Parathyroid adenoma (tissue), 2 donors: ENCODE measurements around the gene SVIL.

Experiments
- H2AFZ ChIP-seq: fragments of 300-600 bp; sonication (generic); one replicate; pipeline ENCODE4 v1.7.0; 2017; ENCODE audit warnings: antibody characterized with exemption, mild to moderate bottlenecking
- H3K27ac ChIP-seq: fragments of 300-600 bp; sonication (generic); one replicate; pipeline ENCODE4 v1.7.0; 2017
- H3K27me3 ChIP-seq: fragments of 300-600 bp; sonication (generic); one replicate; pipeline ENCODE4 v1.7.0; 2017; ENCODE audit warnings: low read length; ENCODE audit not compliant: control insufficient read depth, insufficient read depth
- H3K36me3 ChIP-seq: fragments of 300-600 bp; sonication (generic); one replicate; pipeline ENCODE4 v1.7.0; 2017; ENCODE audit warnings: low read length; ENCODE audit not compliant: control insufficient read depth, insufficient read depth
- H3K4me1 ChIP-seq: fragments of 300-600 bp; sonication (generic); one replicate; pipeline ENCODE4 v1.7.0; 2017; ENCODE audit warnings: control low read depth
- H3K4me2 ChIP-seq: fragments of 300-600 bp; sonication (generic); one replicate; pipeline ENCODE4 v1.7.0; 2017; ENCODE audit warnings: low read length
- H3K4me3 ChIP-seq: fragments of 300-600 bp; sonication (generic); one replicate; pipeline ENCODE4 v1.7.0; 2017; ENCODE audit warnings: low read depth, low read length
- H3K79me2 ChIP-seq: fragments of 300-600 bp; sonication (generic); one replicate; pipeline ENCODE4 v1.7.0; 2017; ENCODE audit warnings: control low read depth
- H3K9ac ChIP-seq: fragments of 300-600 bp; sonication (generic); one replicate; pipeline ENCODE4 v1.7.0; 2017; ENCODE audit warnings: mild to moderate bottlenecking
- H3K9me3 ChIP-seq: fragments of 300-600 bp; sonication (generic); one replicate; pipeline ENCODE4 v1.7.0; 2017; ENCODE audit warnings: low read length; ENCODE audit not compliant: control insufficient read depth
- TF ChIP-seq, protein P1 (sequence below): fragments of 300-600 bp; sonication (generic); IDR thresholded peaks from one replicate; pipeline ENCODE4 v1.7.0; 2017; ENCODE audit warnings: antibody characterized with exemption, mild to moderate bottlenecking
- donor health status: primary hyperparathyroidism.

The SVIL gene

DNA sequence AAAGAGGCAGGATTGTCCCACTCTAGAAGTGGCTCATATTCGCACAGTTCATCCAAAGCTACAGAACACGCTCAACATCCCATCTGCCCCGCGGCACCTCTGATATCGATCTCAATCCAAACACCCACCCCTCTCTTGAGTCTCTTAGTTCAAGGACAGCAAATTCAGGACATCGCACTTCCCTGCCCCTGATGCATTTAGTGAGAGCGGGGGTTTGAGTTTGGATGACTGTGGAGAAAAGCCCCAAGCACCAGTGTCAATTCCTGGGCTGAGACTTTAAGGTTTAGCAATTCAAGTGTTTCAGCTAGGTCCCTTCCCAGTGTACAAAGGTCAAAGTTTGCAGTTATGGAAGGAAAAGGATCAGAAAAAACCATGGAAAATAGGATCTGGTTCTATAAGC lies 179.7 kb downstream of the SVIL start:
- no peak overlapping the region for H3K9ac ChIP-seq

DNA sequence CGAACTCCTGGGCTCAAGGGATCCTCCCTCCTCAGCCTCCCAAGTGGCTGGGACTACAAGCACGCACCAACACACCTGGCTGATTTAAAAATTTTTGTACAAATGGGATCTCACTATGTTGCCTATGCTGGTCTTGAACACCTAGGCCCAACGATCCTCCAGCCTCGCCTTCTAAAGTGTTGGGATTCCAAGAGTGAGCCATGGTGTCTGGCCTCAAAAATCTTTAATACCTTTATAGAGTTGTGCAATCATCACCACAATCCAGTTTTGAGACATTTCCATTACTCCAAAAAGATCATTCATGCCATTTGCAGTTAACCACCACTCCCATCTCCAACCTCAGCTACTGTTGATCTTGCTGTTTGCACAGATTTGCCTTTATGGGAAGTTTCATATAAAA lies 180.5 kb downstream of the SVIL start:
- H3K36me3 ChIP-seq: no peaks in the 10 kb centered on the region
- TF ChIP-seq, protein P1, sequence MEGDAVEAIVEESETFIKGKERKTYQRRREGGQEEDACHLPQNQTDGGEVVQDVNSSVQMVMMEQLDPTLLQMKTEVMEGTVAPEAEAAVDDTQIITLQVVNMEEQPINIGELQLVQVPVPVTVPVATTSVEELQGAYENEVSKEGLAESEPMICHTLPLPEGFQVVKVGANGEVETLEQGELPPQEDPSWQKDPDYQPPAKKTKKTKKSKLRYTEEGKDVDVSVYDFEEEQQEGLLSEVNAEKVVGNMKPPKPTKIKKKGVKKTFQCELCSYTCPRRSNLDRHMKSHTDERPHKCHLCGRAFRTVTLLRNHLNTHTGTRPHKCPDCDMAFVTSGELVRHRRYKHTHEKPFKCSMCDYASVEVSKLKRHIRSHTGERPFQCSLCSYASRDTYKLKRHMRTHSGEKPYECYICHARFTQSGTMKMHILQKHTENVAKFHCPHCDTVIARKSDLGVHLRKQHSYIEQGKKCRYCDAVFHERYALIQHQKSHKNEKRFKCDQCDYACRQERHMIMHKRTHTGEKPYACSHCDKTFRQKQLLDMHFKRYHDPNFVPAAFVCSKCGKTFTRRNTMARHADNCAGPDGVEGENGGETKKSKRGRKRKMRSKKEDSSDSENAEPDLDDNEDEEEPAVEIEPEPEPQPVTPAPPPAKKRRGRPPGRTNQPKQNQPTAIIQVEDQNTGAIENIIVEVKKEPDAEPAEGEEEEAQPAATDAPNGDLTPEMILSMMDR: no peak
- no peak overlapping the region for H3K9ac ChIP-seq
- no peaks in the 10 kb centered on the region for H3K9me3 ChIP-seq
- H3K4me2 ChIP-seq: no peak overlapping the region
- H3K27ac ChIP-seq: no peak overlapping the region
- H3K27me3 ChIP-seq: no peaks in the 10 kb centered on the region
- no peak overlapping the region for H2AFZ ChIP-seq
- H3K79me2 ChIP-seq: peaks cover 15% of the 10 kb centered on the region
- no peak overlapping the region for H3K4me3 ChIP-seq
- H3K4me1 ChIP-seq: no peaks in the 10 kb centered on the region

More for the DNA sequence above, 179.7 kb downstream of the SVIL start:
- Histone ChIP-seq H3K36me3 (no peaks in the 10 kb centered on the region), H3K4me1 (no peaks in the 10 kb centered on the region), H3K4me2 (no peak overlapping the region), H3K4me3 (no peak overlapping the region), H3K9me3 (no peaks in the 10 kb centered on the region), H3K27me3 (no peaks in the 10 kb centered on the region), H2AFZ (no peak overlapping the region), H3K79me2 (peaks cover 9% of the 10 kb centered on the region), H3K27ac (no peak overlapping the region)
- TF ChIP-seq, protein P1: no peak

DNA sequence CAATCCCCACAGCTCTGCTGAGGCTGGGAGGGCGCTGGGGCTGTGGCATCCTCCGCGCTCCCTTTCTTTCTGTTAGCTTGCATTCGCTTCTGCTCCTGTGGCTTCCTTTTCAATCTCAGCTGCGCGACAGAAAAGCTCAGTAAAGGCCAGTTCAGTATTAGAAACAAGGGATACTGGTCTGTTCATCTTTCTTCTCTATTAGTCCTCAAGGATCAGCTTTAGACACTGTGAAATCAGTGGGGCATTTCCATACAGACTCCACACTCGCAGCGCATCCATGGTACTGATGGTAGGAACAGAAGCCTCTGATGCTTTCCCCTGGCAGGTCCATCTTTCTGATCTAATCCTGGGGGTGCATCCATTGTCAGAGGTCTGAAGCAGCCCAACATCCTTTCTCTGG lies 182.2 kb downstream of the SVIL start:
- H3K4me2 ChIP-seq: no peak overlapping the region
- peaks cover 6% of the 10 kb centered on the region for H3K4me1 ChIP-seq
- H3K27me3 ChIP-seq: no peaks in the 10 kb centered on the region
- peaks cover 16% of the 10 kb centered on the region for H3K79me2 ChIP-seq
- TF ChIP-seq, protein P1: no peak
- H3K9ac ChIP-seq: no peak overlapping the region
- no peaks in the 10 kb centered on the region for H3K9me3 ChIP-seq
- H3K4me3 ChIP-seq: no peak overlapping the region
- H3K27ac ChIP-seq: no peak overlapping the region
- H3K36me3 ChIP-seq: no peaks in the 10 kb centered on the region
- H2AFZ ChIP-seq: no peak overlapping the region

DNA sequence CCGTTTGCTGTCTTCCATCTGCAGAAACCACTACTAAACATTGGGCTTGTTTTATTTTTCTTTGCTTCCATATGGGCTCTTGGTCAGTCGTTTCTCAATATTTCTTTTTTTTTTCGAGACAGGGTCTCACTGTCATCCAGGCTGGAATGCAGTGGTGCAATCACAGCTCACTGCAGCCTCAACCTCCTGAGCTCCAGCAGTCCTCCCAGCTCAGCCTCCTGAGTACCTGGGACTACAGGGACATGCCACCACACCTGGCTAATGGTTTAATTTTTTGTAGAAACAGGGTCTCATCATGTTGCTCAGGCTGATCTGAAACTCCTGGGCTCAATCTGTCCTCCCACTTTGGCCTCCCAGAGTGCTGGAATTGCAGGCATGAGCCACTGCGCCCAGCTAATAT lies 182.8 kb downstream of the SVIL start:
- H3K9me3 ChIP-seq: no peaks in the 10 kb centered on the region
- peaks cover 22% of the 10 kb centered on the region for H3K79me2 ChIP-seq
- H3K4me3 ChIP-seq: no peak overlapping the region
- no peak overlapping the region for H3K9ac ChIP-seq
- no peaks in the 10 kb centered on the region for H3K27me3 ChIP-seq
- H3K4me1 ChIP-seq: peaks cover 6% of the 10 kb centered on the region
- TF ChIP-seq, protein P1: no peak
- H3K4me2 ChIP-seq: no peak overlapping the region
- H3K27ac ChIP-seq: no peak overlapping the region
- no peak overlapping the region for H2AFZ ChIP-seq
- H3K36me3 ChIP-seq: no peaks in the 10 kb centered on the region

DNA sequence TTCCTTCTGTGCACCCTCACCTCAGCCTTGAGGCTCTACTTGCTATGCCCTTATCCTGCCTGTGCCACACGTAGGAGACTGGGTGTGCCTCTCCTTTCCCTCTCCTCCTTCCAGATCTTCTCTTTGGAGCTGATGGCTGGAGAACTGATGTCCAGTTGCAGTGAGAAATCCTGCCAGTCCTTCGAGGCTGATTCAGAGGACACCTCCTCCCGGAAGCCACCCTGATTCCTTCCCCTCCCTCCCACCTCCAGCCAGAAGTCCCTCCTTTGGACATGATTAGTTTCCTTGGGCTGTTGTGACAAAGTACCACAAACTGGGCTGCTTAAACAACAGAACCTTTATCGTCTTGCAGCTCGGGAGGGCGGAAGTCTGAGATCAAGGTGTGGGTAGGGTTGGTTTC lies 184.4 kb downstream of the SVIL start:
- Histone ChIP-seq H2AFZ (no peak overlapping the region), H3K36me3 (no peaks in the 10 kb centered on the region), H3K27ac (no peak overlapping the region), H3K4me2 (no peak overlapping the region), H3K4me3 (no peak overlapping the region), H3K9ac (no peak overlapping the region), H3K79me2 (peaks cover 25% of the 10 kb centered on the region), H3K27me3 (no peaks in the 10 kb centered on the region), H3K9me3 (no peaks in the 10 kb centered on the region), H3K4me1 (peaks cover 10% of the 10 kb centered on the region)
- TF ChIP-seq, protein P1: no peak
